Astrocyte of the cerebellum (primary cell): ENCODE data around the gene PCGF2.

Source experiments
- DNase-seq: peaks from one replicate; pipeline ENCODE4 v3.0.0-alpha.2; 2011; ENCODE audit warnings: low read depth
- H3K4me3 ChIP-seq: 2 replicates; pipeline ENCODE4 v1.5.1; 2011; ENCODE audit warnings: mild to moderate bottlenecking, low read depth, low read length, moderate library complexity
- in situ Hi-C: cut with HindIII; loops from 2 replicates; pipeline ENCODE4 v1.10.0; 2017; ENCODE audit warnings: low sequenced_read_pairs
- TF ChIP-seq, protein P1 (sequence below): IDR thresholded peaks from 2 replicates; pipeline ENCODE4 v1.5.1; 2012; ENCODE audit warnings: low read length, low read depth, moderate library complexity, mild to moderate bottlenecking; ENCODE audit errors: missing control alignments

Gene PCGF2

GRCh38 chr17:38738686-38739085, 9.4 kb downstream of the PCGF2 start:
- DNase-seq, result no peak
- TF ChIP-seq, protein P1, sequence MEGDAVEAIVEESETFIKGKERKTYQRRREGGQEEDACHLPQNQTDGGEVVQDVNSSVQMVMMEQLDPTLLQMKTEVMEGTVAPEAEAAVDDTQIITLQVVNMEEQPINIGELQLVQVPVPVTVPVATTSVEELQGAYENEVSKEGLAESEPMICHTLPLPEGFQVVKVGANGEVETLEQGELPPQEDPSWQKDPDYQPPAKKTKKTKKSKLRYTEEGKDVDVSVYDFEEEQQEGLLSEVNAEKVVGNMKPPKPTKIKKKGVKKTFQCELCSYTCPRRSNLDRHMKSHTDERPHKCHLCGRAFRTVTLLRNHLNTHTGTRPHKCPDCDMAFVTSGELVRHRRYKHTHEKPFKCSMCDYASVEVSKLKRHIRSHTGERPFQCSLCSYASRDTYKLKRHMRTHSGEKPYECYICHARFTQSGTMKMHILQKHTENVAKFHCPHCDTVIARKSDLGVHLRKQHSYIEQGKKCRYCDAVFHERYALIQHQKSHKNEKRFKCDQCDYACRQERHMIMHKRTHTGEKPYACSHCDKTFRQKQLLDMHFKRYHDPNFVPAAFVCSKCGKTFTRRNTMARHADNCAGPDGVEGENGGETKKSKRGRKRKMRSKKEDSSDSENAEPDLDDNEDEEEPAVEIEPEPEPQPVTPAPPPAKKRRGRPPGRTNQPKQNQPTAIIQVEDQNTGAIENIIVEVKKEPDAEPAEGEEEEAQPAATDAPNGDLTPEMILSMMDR, result no peak
- in situ Hi-C loops, result no loop called here
- no peak overlapping the region for H3K4me3 ChIP-seq

- DNase-seq, result no peak
- TF ChIP-seq, protein P1, result no peak
- in situ Hi-C loops, result no loop called here
- H3K4me3 ChIP-seq, result no peak overlapping the region
These were observed 10.0 kb downstream of the PCGF2 start for GRCh38 chr17:38738007-38738662.

DNA sequence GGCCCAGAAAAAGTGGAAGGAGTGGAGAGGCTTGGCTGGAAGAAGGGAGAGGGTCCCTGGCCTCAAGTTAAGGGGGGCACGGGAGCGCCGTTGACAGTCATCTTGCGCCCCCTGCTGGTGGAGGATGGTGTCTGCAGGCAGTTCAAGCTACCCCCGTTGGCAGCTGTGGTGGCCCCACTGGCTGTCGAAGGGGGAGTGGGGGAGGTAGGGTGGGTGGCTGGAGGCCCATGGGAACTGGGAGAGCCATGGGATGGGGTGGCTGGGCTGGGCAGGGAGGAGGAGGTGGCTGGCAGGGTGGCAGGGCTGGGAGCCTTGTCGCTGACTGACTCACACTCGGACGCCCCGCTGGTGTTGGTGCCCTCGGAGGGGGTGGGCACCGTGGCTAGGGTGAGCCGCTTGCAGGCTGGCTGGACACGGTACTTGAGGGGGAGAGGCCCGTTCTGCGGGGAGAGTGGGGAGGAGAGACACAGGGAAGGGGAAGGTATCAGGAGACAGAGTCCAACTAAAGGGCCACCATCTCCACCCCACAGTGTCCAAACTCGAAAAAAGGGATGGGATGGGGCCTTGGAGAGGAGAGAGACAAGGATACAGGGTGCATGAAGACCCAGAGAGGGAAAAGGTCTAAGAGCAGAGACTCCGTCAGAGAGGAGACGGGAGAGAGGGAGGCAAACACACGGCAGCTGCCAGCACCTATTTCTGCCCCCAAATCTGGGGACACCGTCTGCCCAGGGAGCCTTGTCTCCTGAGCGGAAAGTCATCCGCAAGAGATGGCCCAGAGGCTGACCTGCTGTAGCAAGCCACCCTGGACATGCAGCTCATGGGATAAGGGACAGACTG, 12.8 kb downstream of the PCGF2 start:
- TF ChIP-seq, protein P1, result peak; percentile 89
- H3K4me3 ChIP-seq, result no peak overlapping the region
- DNase-seq, result no peak
- in situ Hi-C loops, result no loop called here

DNA sequence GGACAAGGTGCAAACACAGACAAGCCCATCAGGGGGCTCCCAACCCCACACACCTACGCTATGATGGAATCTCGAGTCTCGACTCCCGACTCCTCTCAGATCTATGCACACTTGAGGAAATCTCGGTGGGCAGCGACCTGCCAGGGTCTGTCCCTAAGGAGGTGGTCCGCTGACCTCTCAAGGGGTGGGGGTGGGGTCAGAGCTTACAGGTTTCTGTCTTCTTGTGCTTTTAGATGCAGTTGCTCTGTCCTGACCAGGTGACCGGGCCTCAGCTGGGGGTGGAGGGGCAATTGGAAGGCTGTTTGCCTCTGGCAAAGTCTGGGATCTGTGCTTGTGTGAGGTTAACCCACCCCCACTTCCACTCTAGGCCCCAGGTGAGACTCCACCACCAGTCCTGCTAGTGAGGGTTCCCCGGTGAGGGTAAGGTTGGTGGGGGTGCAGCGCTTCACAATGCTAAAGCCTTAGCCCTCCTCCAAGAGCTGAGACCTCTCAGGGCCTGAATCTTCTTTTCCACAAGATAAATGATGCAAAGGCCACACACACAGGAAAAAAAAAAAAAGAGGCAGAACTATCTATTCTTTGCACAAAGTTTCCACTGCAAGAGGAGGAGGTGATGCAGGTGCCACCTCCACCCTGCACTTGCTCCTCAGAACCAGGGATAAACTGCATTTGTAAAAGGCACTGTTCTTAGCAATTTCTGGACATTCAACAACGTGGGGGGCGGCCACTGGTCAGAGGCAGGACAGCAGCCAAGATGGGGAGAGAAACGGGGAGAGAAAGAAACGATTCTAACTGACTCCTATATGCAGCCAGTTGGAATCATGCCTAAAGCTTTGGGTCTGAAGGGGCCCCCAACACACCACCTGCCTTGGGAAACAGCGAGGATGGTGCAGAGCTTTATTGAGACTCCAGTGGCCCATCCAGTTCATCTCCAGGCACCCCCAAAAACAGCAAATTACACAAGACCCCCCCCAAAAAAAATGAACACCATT, 13.9 kb downstream of the PCGF2 start:
- TF ChIP-seq, protein P1, result peak; percentile 41
- H3K4me3 ChIP-seq, result no peak overlapping the region
- in situ Hi-C loops, result no loop called here
- no peak for DNase-seq

DNA sequence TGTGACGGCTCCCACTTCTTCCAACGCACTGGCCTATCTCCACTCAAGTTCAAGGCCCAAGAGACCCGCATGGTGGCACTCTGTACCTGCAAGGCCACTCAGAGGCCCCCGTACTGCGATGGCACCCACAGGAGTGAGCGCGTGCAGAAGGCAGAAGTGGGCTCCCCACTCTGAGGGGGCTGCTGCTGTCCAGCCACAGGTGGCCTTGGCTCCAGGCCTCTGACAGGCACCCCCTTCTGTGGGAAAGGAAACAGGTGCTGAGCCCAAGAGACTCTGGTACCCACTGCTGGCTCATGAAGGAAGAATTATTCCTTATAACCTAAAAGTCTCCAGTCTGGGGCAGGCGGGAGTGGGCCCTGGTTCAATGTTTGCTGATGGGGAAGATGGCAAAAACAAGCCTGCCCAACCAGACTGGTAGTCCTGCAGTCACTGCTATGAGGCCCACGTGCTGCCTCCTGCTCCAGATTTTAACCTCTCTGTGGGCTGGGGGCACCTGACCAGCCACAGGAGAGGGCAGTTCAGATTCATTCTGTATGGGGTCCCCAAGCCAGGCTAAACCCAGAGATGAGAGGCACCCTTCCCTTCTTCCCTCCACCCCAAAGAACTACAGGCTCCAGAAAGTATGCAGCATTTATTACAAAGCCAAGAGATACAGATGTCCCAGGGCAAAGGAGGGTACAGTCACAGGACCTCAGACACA, 14.7 kb downstream of the PCGF2 start:
- no peak overlapping the region for H3K4me3 ChIP-seq
- in situ Hi-C loops, result no loop called here
- TF ChIP-seq, protein P1, result no peak
- no peak for DNase-seq
